Measurements from ENCODE around the gene MECR.

DNA sequence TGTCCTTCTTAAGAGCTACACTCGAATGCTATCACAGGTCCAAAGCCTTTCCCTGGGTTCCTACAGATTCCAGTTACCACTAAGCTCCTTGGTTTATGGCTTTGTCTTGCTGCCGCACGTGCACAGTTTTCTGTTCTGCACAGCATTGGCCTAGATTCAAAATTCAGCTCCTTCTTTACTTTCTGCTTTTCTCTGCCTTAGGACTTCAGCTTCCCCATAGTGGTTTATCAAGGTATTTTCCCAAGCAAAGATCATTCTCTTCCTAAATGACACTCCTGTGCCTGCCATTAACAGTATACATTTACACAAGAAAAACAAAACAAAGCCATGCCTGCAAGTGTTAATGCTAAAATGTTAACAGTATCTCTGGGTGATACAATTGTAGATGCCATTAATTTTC lies 47.4 kb upstream of the MECR start:
- TF ChIP-seq, protein P1, sequence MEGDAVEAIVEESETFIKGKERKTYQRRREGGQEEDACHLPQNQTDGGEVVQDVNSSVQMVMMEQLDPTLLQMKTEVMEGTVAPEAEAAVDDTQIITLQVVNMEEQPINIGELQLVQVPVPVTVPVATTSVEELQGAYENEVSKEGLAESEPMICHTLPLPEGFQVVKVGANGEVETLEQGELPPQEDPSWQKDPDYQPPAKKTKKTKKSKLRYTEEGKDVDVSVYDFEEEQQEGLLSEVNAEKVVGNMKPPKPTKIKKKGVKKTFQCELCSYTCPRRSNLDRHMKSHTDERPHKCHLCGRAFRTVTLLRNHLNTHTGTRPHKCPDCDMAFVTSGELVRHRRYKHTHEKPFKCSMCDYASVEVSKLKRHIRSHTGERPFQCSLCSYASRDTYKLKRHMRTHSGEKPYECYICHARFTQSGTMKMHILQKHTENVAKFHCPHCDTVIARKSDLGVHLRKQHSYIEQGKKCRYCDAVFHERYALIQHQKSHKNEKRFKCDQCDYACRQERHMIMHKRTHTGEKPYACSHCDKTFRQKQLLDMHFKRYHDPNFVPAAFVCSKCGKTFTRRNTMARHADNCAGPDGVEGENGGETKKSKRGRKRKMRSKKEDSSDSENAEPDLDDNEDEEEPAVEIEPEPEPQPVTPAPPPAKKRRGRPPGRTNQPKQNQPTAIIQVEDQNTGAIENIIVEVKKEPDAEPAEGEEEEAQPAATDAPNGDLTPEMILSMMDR (IDR thresholded peaks at IDR 0.05): no peak
- no peak for TF ChIP-seq POLR2AphosphoS5 (IDR thresholded peaks at IDR 0.05; ENCODE audit: insufficient read depth in 1 of 2, low read depth in 1 of 2)

Data from vagina (tissue), 2 donors.